ENCODE measurements around the gene GMCL1.
A peak's percentile ranks its signal among the peaks of the same experiment; 100 is the strongest.
"Not testable (repeated sequence)": the region's sequence is repeated elsewhere in the genome, so short reads cannot be mapped to it uniquely, and the experiment has no call there.

Gene GMCL1

DNA sequence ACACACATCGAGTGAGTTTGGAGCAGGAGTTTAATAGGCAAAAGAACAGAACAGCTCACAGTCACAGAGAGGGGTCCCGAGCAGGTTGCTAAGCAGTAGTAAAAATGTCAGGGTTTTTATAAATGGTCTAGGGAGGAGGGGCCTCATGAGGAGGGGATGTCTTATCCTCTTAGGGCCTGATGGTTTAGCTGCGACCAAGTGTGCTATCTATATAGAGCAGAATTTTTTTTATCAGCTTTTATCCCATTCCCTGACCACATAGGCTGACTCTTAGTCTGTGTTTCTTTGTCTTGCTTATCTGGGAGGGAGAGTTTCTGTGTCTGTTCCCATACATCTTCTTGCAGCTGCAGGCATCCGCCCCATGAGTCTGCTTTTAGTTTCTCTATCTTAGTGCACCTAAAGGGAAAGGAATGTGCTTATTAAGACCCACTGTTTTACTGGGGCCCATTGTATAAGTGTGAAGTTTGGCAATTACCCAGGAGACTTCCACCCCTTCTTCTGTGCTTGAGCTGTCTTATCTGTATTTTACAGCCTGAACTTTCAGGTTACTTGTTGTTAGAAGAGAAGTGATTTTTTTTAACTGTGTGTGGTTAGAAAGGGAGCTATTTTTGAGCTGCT lies 30.4 kb upstream of the GMCL1 start:
- peak overlapping the region; percentile 64 for H3K4me2 ChIP-seq (ENCODE audit: low read length)
- H3K27ac ChIP-seq (ENCODE audit: low read depth, low read length): no peak overlapping the region
- peaks cover 45% of the 10 kb centered on the region for H3K4me1 ChIP-seq (ENCODE audit: control insufficient read depth, low read length)
- no peaks in the 10 kb centered on the region for H4K20me1 ChIP-seq (ENCODE audit: control insufficient read depth, insufficient read depth, low read depth, low read length)
- no peaks in the 10 kb centered on the region for H3K36me3 ChIP-seq (ENCODE audit: control insufficient read depth, low read length)
- no peaks in the 10 kb centered on the region for H3K27me3 ChIP-seq (ENCODE audit: control insufficient read depth, low read length)
- no peaks in the 10 kb centered on the region for H3F3A ChIP-seq (ENCODE audit: control insufficient read depth, insufficient read depth)
- no peaks in the 10 kb centered on the region for H3K9me2 ChIP-seq (replicated peaks; ENCODE audit: control insufficient read depth, low read length)
- peak overlapping the region; percentile 50 for H3K4me3 ChIP-seq (ENCODE audit: low read length)
- H3K79me2 ChIP-seq (ENCODE audit: control insufficient read depth, low read length): no peaks in the 10 kb centered on the region
- no peak for TF ChIP-seq EZH2phosphoT487 (IDR thresholded peaks at IDR 0.05; ENCODE audit: borderline replicate concordance, low read length)
- TF ChIP-seq, protein P1, sequence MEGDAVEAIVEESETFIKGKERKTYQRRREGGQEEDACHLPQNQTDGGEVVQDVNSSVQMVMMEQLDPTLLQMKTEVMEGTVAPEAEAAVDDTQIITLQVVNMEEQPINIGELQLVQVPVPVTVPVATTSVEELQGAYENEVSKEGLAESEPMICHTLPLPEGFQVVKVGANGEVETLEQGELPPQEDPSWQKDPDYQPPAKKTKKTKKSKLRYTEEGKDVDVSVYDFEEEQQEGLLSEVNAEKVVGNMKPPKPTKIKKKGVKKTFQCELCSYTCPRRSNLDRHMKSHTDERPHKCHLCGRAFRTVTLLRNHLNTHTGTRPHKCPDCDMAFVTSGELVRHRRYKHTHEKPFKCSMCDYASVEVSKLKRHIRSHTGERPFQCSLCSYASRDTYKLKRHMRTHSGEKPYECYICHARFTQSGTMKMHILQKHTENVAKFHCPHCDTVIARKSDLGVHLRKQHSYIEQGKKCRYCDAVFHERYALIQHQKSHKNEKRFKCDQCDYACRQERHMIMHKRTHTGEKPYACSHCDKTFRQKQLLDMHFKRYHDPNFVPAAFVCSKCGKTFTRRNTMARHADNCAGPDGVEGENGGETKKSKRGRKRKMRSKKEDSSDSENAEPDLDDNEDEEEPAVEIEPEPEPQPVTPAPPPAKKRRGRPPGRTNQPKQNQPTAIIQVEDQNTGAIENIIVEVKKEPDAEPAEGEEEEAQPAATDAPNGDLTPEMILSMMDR (IDR thresholded peaks at IDR 0.05; ENCODE audit: low read depth, low read length, poor library complexity, severe bottlenecking): no peak
- H3K9me3 ChIP-seq (ENCODE audit: control insufficient read depth, insufficient read depth, low read length): no peaks in the 10 kb centered on the region

DNA sequence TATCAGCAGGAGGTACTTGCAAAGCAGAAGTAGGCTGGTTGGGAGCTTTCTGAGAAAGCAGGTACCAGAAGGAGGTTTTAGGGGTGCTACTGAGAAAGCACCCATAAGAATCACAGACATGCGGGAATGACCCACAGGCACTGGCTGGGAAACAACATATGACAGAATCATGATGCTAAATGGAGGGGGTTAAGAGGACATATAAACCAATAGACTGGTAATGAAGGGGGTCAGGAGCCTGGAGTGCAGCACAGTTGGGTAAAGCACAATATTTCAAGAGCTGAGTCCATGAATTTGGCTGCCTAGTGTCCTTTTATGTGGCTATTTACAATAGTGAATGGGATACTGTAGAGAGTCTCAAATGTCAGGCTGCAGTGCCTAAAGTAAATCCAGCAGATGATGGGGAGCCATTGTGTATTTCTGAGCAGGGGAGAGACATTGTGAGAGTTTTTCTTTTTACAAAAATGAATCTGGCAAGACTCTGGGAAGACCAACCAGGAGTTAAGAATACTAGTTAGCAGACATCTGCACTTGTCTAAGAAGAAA lies 27.6 kb upstream of the GMCL1 start:
- no peak overlapping the region for H3K27ac ChIP-seq (ENCODE audit: low read depth, low read length)
- no peaks in the 10 kb centered on the region for H3K36me3 ChIP-seq (ENCODE audit: control insufficient read depth, low read length)
- H3F3A ChIP-seq (ENCODE audit: control insufficient read depth, insufficient read depth): no peaks in the 10 kb centered on the region
- H3K9me3 ChIP-seq (ENCODE audit: control insufficient read depth, insufficient read depth, low read length): no peaks in the 10 kb centered on the region
- no peaks in the 10 kb centered on the region for H4K20me1 ChIP-seq (ENCODE audit: control insufficient read depth, insufficient read depth, low read depth, low read length)
- TF ChIP-seq, protein P1 (IDR thresholded peaks at IDR 0.05; ENCODE audit: low read depth, low read length, poor library complexity, severe bottlenecking): no peak
- TF ChIP-seq EZH2phosphoT487 (IDR thresholded peaks at IDR 0.05; ENCODE audit: borderline replicate concordance, low read length): no peak
- H3K9me2 ChIP-seq (replicated peaks; ENCODE audit: control insufficient read depth, low read length): no peaks in the 10 kb centered on the region
- H3K79me2 ChIP-seq (ENCODE audit: control insufficient read depth, low read length): no peaks in the 10 kb centered on the region
- no peak overlapping the region for H3K4me2 ChIP-seq (ENCODE audit: low read length)
- peaks cover 52% of the 10 kb centered on the region for H3K4me1 ChIP-seq (ENCODE audit: control insufficient read depth, low read length)
- H3K27me3 ChIP-seq (ENCODE audit: control insufficient read depth, low read length): no peaks in the 10 kb centered on the region
- H3K4me3 ChIP-seq (ENCODE audit: low read length): no peak overlapping the region

DNA sequence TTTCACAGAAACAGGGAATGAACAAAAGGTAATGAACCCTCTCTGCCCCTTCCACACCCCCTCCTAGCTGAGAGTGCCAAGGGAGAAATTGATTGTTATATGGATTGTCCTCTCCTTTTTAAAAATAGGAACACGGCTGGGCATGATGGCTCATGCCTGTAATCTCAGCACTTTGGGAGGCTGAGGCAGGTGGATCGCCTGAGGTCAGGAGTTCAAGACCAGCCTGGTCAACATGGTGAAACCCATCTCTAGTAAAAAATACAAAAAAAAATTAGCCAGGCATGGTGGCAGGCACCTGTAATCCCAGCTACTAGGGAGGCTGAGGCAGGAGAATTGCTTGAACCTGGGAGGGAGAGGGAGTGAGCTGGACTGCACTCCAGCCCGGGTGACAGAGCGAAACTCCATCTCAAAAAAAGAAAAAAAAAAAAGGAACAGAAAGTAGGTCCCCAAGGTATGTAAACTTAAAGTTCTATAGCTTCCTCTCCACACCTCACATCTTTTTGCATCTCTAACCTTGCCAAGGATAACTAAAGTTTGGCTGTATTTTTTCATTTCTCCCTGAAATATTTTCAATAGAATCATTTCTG lies 26.6 kb upstream of the GMCL1 start:
- H3K36me3 ChIP-seq (ENCODE audit: control insufficient read depth, low read length); H4K20me1 ChIP-seq (ENCODE audit: control insufficient read depth, insufficient read depth, low read depth, low read length); H3K9me2 ChIP-seq (replicated peaks; ENCODE audit: control insufficient read depth, low read length); H3K79me2 ChIP-seq (ENCODE audit: control insufficient read depth, low read length); H3F3A ChIP-seq (ENCODE audit: control insufficient read depth, insufficient read depth); H3K27me3 ChIP-seq (ENCODE audit: control insufficient read depth, low read length); H3K9me3 ChIP-seq (ENCODE audit: control insufficient read depth, insufficient read depth, low read length): not testable (repeated sequence)
- Histone ChIP-seq H3K4me2 (ENCODE audit: low read length) (peak overlapping the region; percentile 54), H3K4me3 (ENCODE audit: low read length) (peak overlapping the region; percentile 31), H3K27ac (ENCODE audit: low read depth, low read length) (peak overlapping the region; percentile 14; the same call in 1 of the 2 replicates), H3K4me1 (ENCODE audit: control insufficient read depth, low read length) (peaks cover 50% of the 10 kb centered on the region)

DNA sequence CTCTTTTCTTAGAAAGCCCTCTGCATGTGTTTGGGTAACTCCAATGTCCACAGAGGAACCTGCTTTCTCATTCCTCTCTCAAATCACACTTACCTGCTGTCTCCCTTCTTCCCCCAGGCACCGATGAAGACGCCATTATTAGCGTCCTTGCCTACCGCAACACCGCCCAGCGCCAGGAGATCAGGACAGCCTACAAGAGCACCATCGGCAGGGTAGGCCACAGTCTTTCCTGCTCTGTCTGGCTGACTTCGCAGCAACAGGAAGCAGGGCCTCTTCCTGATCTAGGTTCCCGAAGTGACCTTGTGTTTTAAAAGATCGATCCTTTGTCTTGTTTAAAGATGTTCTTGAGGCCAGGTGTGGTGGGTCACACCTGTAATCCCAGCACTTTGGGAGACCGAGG lies 25.0 kb upstream of the GMCL1 start:
- no peaks in the 10 kb centered on the region for H3K27me3 ChIP-seq (ENCODE audit: control insufficient read depth, low read length)
- H3F3A ChIP-seq (ENCODE audit: control insufficient read depth, insufficient read depth): no peaks in the 10 kb centered on the region
- no peaks in the 10 kb centered on the region for H3K9me2 ChIP-seq (replicated peaks; ENCODE audit: control insufficient read depth, low read length)
- H3K79me2 ChIP-seq (ENCODE audit: control insufficient read depth, low read length): no peaks in the 10 kb centered on the region
- no peaks in the 10 kb centered on the region for H4K20me1 ChIP-seq (ENCODE audit: control insufficient read depth, insufficient read depth, low read depth, low read length)
- no peak overlapping the region for H3K27ac ChIP-seq (ENCODE audit: low read depth, low read length)
- H3K4me1 ChIP-seq (ENCODE audit: control insufficient read depth, low read length): peaks cover 34% of the 10 kb centered on the region
- TF ChIP-seq, protein P1 (IDR thresholded peaks at IDR 0.05; ENCODE audit: low read depth, low read length, poor library complexity, severe bottlenecking): no peak
- TF ChIP-seq EZH2phosphoT487 (IDR thresholded peaks at IDR 0.05; ENCODE audit: borderline replicate concordance, low read length): no peak
- H3K4me2 ChIP-seq (ENCODE audit: low read length): no peak overlapping the region; the same call in 1 of the 2 replicates
- no peaks in the 10 kb centered on the region for H3K36me3 ChIP-seq (ENCODE audit: control insufficient read depth, low read length)
- no peaks in the 10 kb centered on the region for H3K9me3 ChIP-seq (ENCODE audit: control insufficient read depth, insufficient read depth, low read length)
- no peak overlapping the region for H3K4me3 ChIP-seq (ENCODE audit: low read length)

Data from DOHH2 (cell line).